Islet of Langerhans (tissue), 1 donor: Measurements from ENCODE around the gene CSNK1A1.
"Not testable (repeated sequence)": the region's sequence is repeated elsewhere in the genome, so short reads cannot be mapped to it uniquely, and the experiment has no call there.

Source experiments
- FAIRE-seq: peaks from one replicate; lab custom pipeline; 2011; peaks lifted over from hg19 to GRCh38; lab: Jason Lieb, UNC

Gene CSNK1A1

GRCh38 chr5:149572576-149573231, 21.5 kb upstream of the CSNK1A1 start:
- no peak for FAIRE-seq

- no peak for FAIRE-seq
Measured at GRCh38 chr5:149572170-149572569, 20.9 kb upstream of the CSNK1A1 start.

GRCh38 chr5:149567226-149567625, 16.0 kb upstream of the CSNK1A1 start:
- no peak for FAIRE-seq

GRCh38 chr5:149564542-149565140, 13.4 kb upstream of the CSNK1A1 start:
- peak; percentile 90 for FAIRE-seq

- FAIRE-seq = no peak
Measured at GRCh38 chr5:149563466-149563865, 12.2 kb upstream of the CSNK1A1 start.

- no peak for FAIRE-seq
Measured at GRCh38 chr5:149561848-149562247, 10.6 kb upstream of the CSNK1A1 start.

- no peak for FAIRE-seq
Measured at GRCh38 chr5:149559706-149560105, 8.5 kb upstream of the CSNK1A1 start.

- FAIRE-seq = no peak
Measured at GRCh38 chr5:149552553-149553160, 1.4 kb upstream of the CSNK1A1 start.

- no peak for FAIRE-seq
Measured at GRCh38 chr5:149552038-149552494, 827 bp upstream of the CSNK1A1 start.

GRCh38 chr5:149550594-149551226, 529 bp downstream of the CSNK1A1 start:
- FAIRE-seq = no peak

- FAIRE-seq = no peak
Measured at GRCh38 chr5:149550268-149550583, 1.0 kb downstream of the CSNK1A1 start.

GRCh38 chr5:149549461-149550267, 1.6 kb downstream of the CSNK1A1 start:
- no peak for FAIRE-seq

- FAIRE-seq = no peak
Measured at GRCh38 chr5:149546974-149547373, 4.3 kb downstream of the CSNK1A1 start.

GRCh38 chr5:149545327-149545726, 5.9 kb downstream of the CSNK1A1 start:
- FAIRE-seq = no peak

GRCh38 chr5:149544028-149544420, 7.2 kb downstream of the CSNK1A1 start:
- no peak for FAIRE-seq

- no peak for FAIRE-seq
Measured at GRCh38 chr5:149543361-149544027, 7.7 kb downstream of the CSNK1A1 start.

- FAIRE-seq = no peak
Measured at GRCh38 chr5:149541893-149542292, 9.3 kb downstream of the CSNK1A1 start.

GRCh38 chr5:149540089-149540488, 11.2 kb downstream of the CSNK1A1 start:
- FAIRE-seq = no peak

GRCh38 chr5:149537374-149537975, 13.8 kb downstream of the CSNK1A1 start:
- no peak for FAIRE-seq

- not testable (repeated sequence) for FAIRE-seq
Measured at GRCh38 chr5:149535787-149536186, 15.5 kb downstream of the CSNK1A1 start.

GRCh38 chr5:149532413-149532812, 18.8 kb downstream of the CSNK1A1 start:
- FAIRE-seq = no peak

GRCh38 chr5:149529463-149529862, 21.8 kb downstream of the CSNK1A1 start:
- no peak for FAIRE-seq
